ENCODE data around the gene IGF1R.
"Not testable (repeated sequence)": the region's sequence is repeated elsewhere in the genome, so short reads cannot be mapped to it uniquely, and the experiment has no call there.

Gene IGF1R

GRCh38 chr15:98976500-98976899 is 328.2 kb downstream of the IGF1R start:
- no peak for DNase-seq

- DNase-seq, result no peak
These were observed 329.1 kb downstream of the IGF1R start for GRCh38 chr15:98977441-98977840.

GRCh38 chr15:98978153-98978552 is 329.8 kb downstream of the IGF1R start:
- DNase-seq, result no peak

GRCh38 chr15:98980899-98981228 is 332.5 kb downstream of the IGF1R start:
- no peak for DNase-seq

- no peak for DNase-seq
These were observed 333.7 kb downstream of the IGF1R start for GRCh38 chr15:98981851-98982722.

- DNase-seq, result no peak
These were observed 335.0 kb downstream of the IGF1R start for GRCh38 chr15:98983334-98983733.

- DNase-seq, result no peak
These were observed 337.9 kb downstream of the IGF1R start for GRCh38 chr15:98986281-98986680.

GRCh38 chr15:98994892-98995291 is 346.6 kb downstream of the IGF1R start:
- no peak for DNase-seq

GRCh38 chr15:98996169-98996568 is 347.8 kb downstream of the IGF1R start:
- DNase-seq, result no peak

- DNase-seq, result no peak
These were observed 348.3 kb downstream of the IGF1R start for GRCh38 chr15:98996624-98997023.

- DNase-seq, result no peak
These were observed 349.0 kb downstream of the IGF1R start for GRCh38 chr15:98997312-98997711.

- no peak for DNase-seq
These were observed 349.4 kb downstream of the IGF1R start for GRCh38 chr15:98997755-98998154.

GRCh38 chr15:98998279-98998678 is 349.9 kb downstream of the IGF1R start:
- no peak for DNase-seq

GRCh38 chr15:98999233-98999632 is 350.9 kb downstream of the IGF1R start:
- no peak for DNase-seq

GRCh38 chr15:99002226-99002625 is 353.9 kb downstream of the IGF1R start:
- DNase-seq, result no peak

- DNase-seq, result not testable (repeated sequence)
These were observed 355.0 kb downstream of the IGF1R start for GRCh38 chr15:99003317-99003716.

GRCh38 chr15:99004998-99005974 is 356.9 kb downstream of the IGF1R start:
- DNase-seq, result peak; percentile 57

- no peak for DNase-seq
These were observed 357.8 kb downstream of the IGF1R start for GRCh38 chr15:99006146-99006545.

- no peak for DNase-seq
These were observed 358.7 kb downstream of the IGF1R start for GRCh38 chr15:99006904-99007495.

GRCh38 chr15:99009741-99010330 is 361.5 kb downstream of the IGF1R start:
- DNase-seq, result no peak

- DNase-seq, result no peak
These were observed 362.4 kb downstream of the IGF1R start for GRCh38 chr15:99010768-99011167.
